Activated T-helper 2 cell treated with anti-CD3 and anti-CD28 coated beads, Interferon-gamma antibody, Interleukin-2, Interleukin-4, amounts not matched to agents 10 μg/mL and 5 μg/mL and 100 μg/mL, durations not matched to agents 14 hours and 24 hours and 36 hours (primary cell): Measurements from ENCODE around the gene GATA3. TPM values are rescaled to one million over a fixed set of nuclear protein-coding genes. Genes with fewer than 3 reads are reported as not detected.

Experiments used
- DNase-seq: peaks from one replicate; pipeline ENCODE4 v3.0.0; 2021; ENCODE audit warnings: low spot score
- H3K27ac Mint-ChIP-seq: one replicate; pipeline ENCODE4 v1.8.0; 2021; ENCODE audit warnings: mixed read lengths
- H3K27me3 Mint-ChIP-seq: one replicate; pipeline ENCODE4 v1.8.0; 2021; ENCODE audit warnings: low read depth, mixed read lengths
- H3K36me3 Mint-ChIP-seq: one replicate; pipeline ENCODE4 v1.8.0; 2021; ENCODE audit warnings: low read depth, mixed read lengths
- H3K4me1 Mint-ChIP-seq: one replicate; pipeline ENCODE4 v1.8.0; 2021; ENCODE audit warnings: low read depth, mixed read lengths
- H3K4me3 Mint-ChIP-seq: one replicate; pipeline ENCODE4 v1.8.0; 2021; ENCODE audit warnings: low read depth, mild to moderate bottlenecking, moderate library complexity, mixed read lengths
- H3K9me3 Mint-ChIP-seq: one replicate; pipeline ENCODE4 v1.8.0; 2021; ENCODE audit warnings: mixed read lengths
- intact Hi-C: fragments of 100-400 bp; cut with micrococcal nuclease; formaldehyde crosslinking; loops from one replicate; pipeline ENCODE4 v1.15.1; 2023
- total RNA-seq: library from RNA; stranded (reverse); gene quantifications from 2 replicates; pipeline ENCODE4 v1.2.3, GENCODE V29; 2022

The GATA3 gene
- total RNA-seq, 1 donor from 2014 or later: 293 TPM

DNA sequence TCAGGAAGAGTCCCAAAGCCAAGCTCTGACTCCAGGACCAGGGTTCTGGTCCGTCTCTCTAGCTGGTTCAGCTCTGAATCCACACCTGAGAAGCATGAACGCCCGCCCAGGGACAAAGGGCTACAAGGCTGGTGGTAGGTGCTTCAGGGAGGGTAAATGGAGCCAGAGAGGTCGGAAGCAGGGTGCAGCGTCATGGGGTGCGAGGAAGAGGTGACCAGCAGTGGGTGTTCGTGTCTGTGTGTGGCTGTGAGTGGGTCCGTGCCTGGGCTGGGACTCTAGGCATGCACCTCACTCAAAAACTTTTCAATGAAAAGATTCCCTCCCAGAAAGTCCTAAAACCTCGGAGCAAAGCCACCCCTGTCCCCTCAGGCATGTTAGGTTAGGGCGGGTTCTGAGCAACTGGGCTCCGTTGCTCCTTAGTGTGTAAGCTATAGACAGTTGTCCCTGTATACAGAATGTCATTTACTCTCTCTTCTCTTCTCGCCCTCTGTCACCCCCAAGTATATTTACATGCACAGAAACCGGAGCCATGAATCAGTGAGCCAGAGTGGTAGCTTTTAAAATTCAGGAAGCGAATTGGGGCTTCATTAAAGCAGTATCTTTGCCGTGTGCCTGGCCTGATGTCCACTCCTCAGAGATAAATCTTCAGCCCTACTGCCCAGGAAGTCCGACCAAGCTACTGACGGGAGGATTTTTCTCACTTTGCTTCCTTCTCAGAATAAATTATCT is 12.3 kb upstream of the GATA3 start:
- peak overlapping the region; percentile 6 for H3K27ac Mint-ChIP-seq
- no peaks in the 10 kb centered on the region for H3K9me3 Mint-ChIP-seq
- DNase-seq: no peak
- peaks cover 69% of the 10 kb centered on the region for H3K27me3 Mint-ChIP-seq
- peak overlapping the region; percentile 2 for H3K4me3 Mint-ChIP-seq
- H3K4me1 Mint-ChIP-seq: peaks cover 72% of the 10 kb centered on the region
- intact Hi-C loops: loop anchor here (5.0 kb wide), 1 partner anchor 170 kb away; no protein-coding TSS in a partner anchor
- H3K36me3 Mint-ChIP-seq: peaks cover 29% of the 10 kb centered on the region

DNA sequence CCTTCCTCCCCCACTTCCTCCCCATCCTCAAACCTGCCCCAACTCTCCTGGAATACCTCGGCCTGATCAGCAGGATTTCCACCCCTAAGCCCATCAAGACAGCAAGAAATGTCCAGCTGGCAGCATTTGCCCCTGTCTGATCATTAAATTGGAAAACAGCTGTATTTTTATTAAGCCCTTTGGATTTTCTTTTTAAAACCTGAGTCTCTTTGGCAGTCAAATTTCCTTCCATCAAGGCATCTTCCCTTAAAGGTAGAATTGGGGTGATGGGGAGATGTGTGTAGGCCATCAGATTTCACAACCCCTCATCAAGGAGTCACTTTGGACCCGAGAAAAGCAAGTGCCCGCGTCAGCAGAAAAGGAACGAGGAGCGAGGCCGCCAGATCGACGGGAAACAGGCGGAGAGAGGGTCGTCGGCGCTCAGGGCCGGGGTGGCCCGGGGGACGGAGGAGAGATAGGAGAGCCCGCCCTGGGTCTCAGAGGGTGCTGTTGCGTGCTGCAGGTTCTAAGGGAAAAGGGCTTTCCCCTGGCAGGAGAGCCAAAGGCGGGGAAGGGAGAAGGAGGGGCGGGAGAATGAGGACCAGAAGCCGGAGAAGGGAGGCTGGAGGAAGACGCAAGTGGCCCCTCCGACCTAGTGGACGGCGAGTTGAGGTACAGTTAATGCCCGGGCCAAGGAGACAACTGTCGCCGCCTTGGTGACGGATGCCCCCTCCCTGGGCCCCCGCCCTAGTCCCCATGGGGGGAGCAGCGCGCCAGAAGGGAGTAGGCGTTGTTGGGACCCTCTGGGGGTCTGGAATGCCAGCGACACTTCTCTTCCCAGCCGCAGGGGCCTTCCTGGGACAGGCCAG is 11.5 kb upstream of the GATA3 start:
- intact Hi-C loops: loop anchor here (5.0 kb wide), 1 partner anchor 171 kb away; no protein-coding TSS in a partner anchor
- Mint-ChIP-seq H3K36me3 (peaks cover 36% of the 10 kb centered on the region), H3K27me3 (peaks cover 62% of the 10 kb centered on the region), H3K4me1 (peaks cover 74% of the 10 kb centered on the region), H3K4me3 (peak overlapping the region; percentile 37), H3K9me3 (no peaks in the 10 kb centered on the region), H3K27ac (peak overlapping the region; percentile 6)
- no peak for DNase-seq

DNA sequence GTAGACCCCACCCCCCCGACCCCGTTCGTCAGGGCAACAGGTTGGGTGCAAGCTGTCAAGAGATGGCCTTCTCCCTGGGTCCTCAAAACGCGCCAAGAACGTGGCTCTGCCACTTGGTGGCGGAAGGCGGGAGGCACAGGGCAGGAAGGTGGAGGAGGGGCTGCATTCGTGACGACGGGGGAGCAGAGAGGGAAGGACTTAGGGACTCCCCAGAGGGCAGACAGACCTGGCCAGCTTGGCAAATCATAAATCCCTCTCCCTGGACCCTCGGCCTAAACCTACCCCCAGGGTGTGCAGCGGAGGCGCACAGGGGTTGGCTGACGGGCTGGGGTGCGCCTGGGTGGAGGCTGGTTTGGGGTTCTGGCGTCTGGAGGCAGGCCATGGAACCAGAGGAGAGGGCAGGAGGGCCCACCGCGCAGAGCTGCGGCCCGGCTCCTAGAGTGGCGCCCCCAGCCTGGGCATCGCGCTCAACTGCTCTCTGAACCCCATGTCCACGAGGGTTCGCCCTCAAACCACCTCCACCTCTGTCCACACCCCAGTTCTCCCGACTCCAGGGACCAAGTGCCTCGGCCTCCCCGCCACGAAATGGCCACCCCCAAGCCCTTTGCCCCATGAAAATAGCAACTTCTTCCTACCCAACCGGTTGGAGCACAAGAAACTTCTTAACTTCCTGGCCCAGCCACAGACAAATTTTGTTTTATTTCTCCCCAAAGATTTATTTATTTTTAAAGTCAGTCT is 10.8 kb upstream of the GATA3 start:
- no peak for DNase-seq
- Mint-ChIP-seq H3K27ac (peak overlapping the region; percentile 48), H3K36me3 (peaks cover 43% of the 10 kb centered on the region), H3K4me3 (peak overlapping the region; percentile 81), H3K27me3 (peaks cover 55% of the 10 kb centered on the region), H3K4me1 (peaks cover 67% of the 10 kb centered on the region), H3K9me3 (no peaks in the 10 kb centered on the region)
- intact Hi-C loops: loop anchor here (5.0 kb wide), 1 partner anchor 171 kb away; no protein-coding TSS in a partner anchor

DNA sequence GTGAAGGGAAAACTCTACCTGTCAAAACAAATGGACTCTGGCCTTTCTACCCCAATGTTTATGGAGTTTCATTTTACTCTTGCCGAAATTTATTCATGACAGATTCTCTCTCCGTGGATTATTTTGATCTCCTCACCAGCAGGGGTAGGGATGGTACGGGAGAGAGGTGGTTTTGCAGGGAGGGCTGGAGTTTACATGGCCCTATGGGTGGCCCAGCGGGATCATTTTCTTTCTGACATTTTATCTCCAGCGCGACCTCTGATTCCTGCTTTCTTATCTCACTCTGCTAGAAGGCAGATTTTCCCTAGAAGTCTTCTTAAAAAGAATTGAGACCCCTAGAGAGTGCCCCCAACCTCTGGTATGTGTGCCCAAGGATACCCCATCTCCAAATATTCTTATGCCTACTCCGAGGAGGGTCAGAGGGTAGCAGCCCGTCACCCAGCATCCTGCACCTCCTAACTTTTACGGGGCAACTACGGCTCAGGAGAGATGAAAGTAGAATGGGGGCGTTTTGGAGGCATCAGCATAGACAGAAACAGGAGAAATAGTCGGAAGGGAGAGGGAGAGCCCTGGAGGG is 10.1 kb upstream of the GATA3 start:
- Mint-ChIP-seq H3K4me3 (peak overlapping the region; percentile 81), H3K27me3 (peaks cover 48% of the 10 kb centered on the region), H3K27ac (peak overlapping the region; percentile 40), H3K36me3 (peaks cover 47% of the 10 kb centered on the region), H3K4me1 (peaks cover 63% of the 10 kb centered on the region), H3K9me3 (no peaks in the 10 kb centered on the region)
- intact Hi-C loops: loop anchor here (5.0 kb wide), 1 partner anchor 172 kb away; no protein-coding TSS in a partner anchor
- DNase-seq: no peak

DNA sequence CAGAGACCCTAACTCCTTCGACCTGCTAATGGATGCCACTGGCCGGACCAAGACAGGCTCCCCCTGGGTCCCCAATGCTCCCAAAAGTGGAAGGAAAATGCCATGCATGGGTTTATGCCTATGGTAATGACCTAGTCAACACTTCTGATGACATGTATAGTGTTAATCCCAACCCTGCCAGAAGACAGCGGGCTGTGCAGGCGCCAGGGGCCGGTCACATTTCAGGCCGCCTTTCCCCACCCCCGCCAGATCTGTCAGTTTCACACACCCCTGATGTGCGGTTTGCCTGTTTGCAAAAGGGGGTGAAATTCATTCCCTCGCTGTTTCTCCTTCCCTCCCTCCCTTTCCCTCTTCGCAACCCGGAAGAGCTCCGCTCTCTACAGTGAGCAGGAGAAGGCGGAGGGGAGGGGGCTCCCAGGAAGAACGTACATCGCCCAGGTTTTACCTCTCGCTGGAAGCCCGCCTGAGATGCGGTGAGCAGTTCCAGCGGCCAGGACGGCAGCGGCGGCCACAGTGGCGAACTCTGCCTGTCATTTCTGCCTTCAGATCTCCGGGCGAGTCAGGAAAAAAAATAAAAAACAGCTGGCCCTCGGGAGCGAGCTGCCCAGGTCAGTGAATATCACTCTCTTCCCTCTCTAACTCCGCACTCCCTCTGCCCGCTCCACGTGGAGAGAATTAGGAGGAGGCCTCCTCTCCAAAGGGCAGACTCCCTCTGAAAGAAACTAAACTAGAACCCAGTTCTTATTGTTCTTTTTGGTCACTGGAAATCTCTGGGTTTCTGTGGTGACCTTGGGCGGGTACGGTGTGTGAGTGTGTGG is 9.4 kb upstream of the GATA3 start:
- Mint-ChIP-seq H3K27ac (peak overlapping the region; percentile 40), H3K9me3 (no peaks in the 10 kb centered on the region), H3K4me3 (peak overlapping the region; percentile 81), H3K36me3 (peaks cover 48% of the 10 kb centered on the region), H3K4me1 (peaks cover 58% of the 10 kb centered on the region), H3K27me3 (peaks cover 41% of the 10 kb centered on the region)
- intact Hi-C loops: loop anchor here (5.0 kb wide), 6 partner anchors 173 to 1257 kb away; no protein-coding TSS in a partner anchor
- DNase-seq: no peak

DNA sequence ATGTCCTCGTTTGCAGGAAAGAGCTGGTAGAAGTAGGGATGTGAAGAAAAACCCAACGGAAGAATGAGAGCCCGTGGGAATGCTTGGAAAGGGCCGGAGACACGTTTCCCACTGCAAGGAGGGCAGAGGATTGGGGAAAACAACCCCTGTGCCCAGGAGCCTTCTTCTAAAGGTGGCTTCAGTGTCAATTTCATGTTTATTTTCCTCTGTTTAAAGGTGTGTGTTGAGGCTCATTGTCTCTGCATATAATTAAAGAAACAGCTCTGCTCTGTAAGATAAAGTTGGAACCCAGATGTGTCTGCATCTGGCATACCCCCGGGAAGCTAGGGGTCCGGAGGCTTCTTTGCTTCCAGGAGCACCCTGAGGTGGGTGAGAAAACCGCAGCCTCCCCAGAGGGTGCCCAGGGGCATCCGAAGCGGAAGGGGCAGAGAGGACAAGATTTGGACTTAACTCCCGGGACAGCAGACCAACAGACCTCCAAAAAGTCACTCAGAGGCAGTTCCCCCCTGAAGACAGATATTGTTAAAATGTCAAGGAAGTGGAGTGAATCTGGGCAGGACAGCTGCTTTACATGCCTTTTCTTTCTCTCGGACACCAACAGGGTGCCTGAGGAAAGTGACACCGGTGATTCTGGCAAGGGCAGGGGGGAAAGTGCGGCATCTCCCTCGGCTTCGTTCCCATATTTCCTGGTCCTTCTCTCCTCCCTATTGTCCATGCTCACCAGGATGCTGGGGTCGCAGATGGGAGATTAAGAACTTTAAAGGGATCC is 8.6 kb upstream of the GATA3 start:
- Mint-ChIP-seq H3K27ac (peak overlapping the region; percentile 40), H3K4me1 (peaks cover 57% of the 10 kb centered on the region)

DNA sequence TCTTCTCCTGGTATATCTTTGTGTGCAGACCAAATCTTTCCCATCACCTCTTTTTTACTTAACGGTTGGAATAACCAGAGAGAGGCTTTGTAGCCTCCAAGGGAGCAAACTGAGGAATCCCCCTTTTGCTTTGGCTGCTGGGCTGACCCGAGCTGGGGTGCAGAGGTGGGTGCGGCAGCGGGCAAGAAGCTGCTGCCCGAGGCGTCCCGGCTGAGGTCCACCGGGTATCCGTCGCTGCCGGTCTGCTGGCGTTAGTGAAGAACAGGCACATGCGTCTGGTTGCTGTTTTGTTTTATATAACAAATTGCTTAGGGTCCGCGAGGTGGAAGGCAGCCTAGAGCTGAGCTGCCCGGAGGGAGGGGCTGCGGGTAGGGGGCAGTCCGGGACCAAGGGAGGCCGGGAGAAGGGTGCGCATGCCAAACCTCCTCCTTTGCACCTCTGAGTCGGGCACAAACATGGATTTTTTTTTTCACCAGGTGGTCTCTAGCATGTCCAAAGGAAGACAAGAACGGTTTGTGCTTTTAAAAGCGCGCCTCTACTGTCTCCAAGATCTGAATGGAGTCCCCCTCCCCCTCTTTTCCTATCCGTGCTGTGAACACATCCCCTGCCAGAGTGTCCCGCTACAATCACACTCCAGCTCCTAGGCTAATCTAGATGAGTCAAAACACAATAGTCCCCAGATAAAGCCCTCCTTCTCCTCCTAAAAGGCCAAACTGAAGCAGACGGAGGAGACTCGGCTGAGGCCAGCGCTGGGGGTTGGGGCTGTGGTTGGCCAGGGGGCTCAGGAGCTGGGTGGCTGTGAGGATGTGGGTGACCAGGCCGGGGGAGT is 6.8 kb upstream of the GATA3 start:
- Mint-ChIP-seq H3K9me3 (no peaks in the 10 kb centered on the region), H3K4me1 (peaks cover 51% of the 10 kb centered on the region), H3K27me3 (peaks cover 17% of the 10 kb centered on the region), H3K36me3 (peaks cover 64% of the 10 kb centered on the region), H3K27ac (peak overlapping the region; percentile 96), H3K4me3 (peak overlapping the region; percentile 81)
- intact Hi-C loops: loop anchor here (2.0 to 5.0 kb wide), 6 partner anchors 15 to 1255 kb away; no protein-coding TSS in a partner anchor
- no peak for DNase-seq

More for the DNA sequence above, 8.6 kb upstream of the GATA3 start:
- H3K4me3 Mint-ChIP-seq: peak overlapping the region; percentile 81
- no peak for DNase-seq
- H3K27me3 Mint-ChIP-seq: peaks cover 33% of the 10 kb centered on the region
- intact Hi-C loops: loop anchor here (5.0 kb wide), 5 partner anchors 531 to 1256 kb away; no protein-coding TSS in a partner anchor
- H3K36me3 Mint-ChIP-seq: peaks cover 55% of the 10 kb centered on the region
- no peaks in the 10 kb centered on the region for H3K9me3 Mint-ChIP-seq

DNA sequence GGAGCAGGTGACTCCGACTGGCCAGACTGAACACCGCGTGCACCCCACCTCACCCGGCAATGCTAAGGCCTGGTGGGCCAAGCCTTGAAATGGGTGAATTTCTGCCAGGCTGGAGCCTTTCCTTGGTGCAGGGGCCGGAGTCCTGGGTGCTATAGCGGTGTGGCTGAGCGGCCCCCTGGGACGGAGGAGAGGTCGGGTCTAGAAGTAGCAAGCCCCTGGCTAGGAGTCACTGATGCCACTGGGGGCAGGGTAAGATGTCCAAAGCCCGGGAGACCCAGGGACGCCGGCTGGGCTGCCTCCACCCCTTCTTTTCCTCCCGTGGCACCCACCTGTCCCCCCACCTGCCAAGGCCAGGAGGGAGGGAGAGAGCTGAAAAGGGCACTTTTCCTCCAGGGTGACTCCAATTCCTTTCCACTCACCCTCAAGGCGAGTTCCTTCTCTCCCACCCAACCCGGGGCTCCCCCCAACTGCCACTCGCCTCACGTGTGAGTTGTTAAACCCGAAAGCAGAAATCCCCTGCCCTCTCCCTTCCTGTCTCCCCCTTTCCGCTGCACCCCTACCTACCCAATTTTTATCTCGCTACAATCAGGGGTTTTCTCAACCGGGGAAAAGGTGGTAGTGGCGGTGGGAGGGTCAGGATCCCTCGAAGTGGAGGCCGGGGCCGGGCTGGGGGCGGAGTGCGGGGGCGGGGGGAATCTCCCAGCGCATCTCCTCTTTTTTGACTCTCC is 6.0 kb upstream of the GATA3 start:
- Mint-ChIP-seq H3K36me3 (peaks cover 67% of the 10 kb centered on the region), H3K9me3 (no peaks in the 10 kb centered on the region), H3K27ac (peak overlapping the region; percentile 96), H3K27me3 (peaks cover 12% of the 10 kb centered on the region), H3K4me1 (peaks cover 52% of the 10 kb centered on the region), H3K4me3 (peak overlapping the region; percentile 81)
- intact Hi-C loops: loop anchor here (1.0 to 5.0 kb wide), 7 partner anchors 9 to 1254 kb away; no protein-coding TSS in a partner anchor
- peak; percentile 77 for DNase-seq

DNA sequence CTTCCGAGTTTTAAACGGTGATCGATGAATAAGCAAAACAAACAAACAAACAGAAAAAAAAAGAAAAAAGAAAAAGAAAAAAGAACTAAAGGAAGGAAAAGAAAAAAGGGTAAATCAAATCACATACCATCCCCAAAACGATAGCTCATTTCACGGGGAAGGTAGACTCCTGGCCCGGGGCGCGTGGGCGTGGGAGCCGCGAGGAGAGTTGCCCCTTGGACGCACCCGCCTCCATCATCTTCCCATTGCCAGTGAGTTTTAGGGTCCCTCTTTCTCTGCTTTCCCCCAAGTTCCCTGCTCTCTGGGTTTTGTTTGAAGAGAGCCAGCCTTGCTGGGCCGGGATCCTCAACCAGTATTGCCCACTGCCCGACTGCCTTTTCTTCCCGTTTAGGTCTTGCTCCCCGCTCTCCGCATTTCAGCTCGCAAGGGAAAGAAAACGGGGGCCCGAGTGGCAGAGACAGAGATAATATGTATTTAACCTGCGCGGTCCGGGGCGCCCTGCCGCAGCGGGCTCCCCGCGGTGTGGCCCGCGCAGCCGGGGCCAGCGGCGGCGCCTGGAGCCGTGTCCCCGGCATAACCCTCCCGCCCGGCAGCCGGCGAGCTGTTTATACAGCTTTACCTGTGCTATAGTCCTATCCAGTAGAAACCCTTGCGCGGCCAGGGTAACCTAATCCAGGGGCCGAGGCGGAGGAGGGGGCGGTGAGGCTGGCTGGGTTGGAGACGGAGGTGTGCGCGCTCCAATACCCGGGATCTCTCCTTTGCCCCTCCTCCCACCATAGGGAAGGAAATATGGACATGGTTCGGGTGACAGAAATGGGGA is 5.2 kb upstream of the GATA3 start:
- DNase-seq: no peak
- peaks cover 44% of the 10 kb centered on the region for H3K4me1 Mint-ChIP-seq
- H3K36me3 Mint-ChIP-seq: peaks cover 69% of the 10 kb centered on the region
- no peaks in the 10 kb centered on the region for H3K9me3 Mint-ChIP-seq
- H3K27ac Mint-ChIP-seq: peak overlapping the region; percentile 96
- peaks cover 6% of the 10 kb centered on the region for H3K27me3 Mint-ChIP-seq
- intact Hi-C loops: loop anchor here (1.0 to 5.0 kb wide), 7 partner anchors 8 to 1253 kb away; no protein-coding TSS in a partner anchor
- H3K4me3 Mint-ChIP-seq: peak overlapping the region; percentile 81
